Prostate gland (tissue), 2 donors: ENCODE measurements around the gene INHA.

Source experiments
- CTCF ChIP-seq, 4 experiments: fragments of 200-600 bp in 2 of 4; fragments of 450-650 bp in 2 of 4; sonication (generic) in 2 of 4; IDR thresholded peaks; 1 replicate in 3 of 4; 2 replicates in 1 of 4; pipeline ENCODE4 v1.5.1; 2016 to 2019; ENCODE audit warnings: antibody characterized with exemption in 4 of 4, mild to moderate bottlenecking in 2 of 4, moderate library complexity in 2 of 4
- POLR2A ChIP-seq: fragments of 450-650 bp; IDR thresholded peaks from one replicate; pipeline ENCODE4 v1.6.1; 2016; ENCODE audit warnings: antibody characterized with exemption, mild to moderate bottlenecking

DNA sequence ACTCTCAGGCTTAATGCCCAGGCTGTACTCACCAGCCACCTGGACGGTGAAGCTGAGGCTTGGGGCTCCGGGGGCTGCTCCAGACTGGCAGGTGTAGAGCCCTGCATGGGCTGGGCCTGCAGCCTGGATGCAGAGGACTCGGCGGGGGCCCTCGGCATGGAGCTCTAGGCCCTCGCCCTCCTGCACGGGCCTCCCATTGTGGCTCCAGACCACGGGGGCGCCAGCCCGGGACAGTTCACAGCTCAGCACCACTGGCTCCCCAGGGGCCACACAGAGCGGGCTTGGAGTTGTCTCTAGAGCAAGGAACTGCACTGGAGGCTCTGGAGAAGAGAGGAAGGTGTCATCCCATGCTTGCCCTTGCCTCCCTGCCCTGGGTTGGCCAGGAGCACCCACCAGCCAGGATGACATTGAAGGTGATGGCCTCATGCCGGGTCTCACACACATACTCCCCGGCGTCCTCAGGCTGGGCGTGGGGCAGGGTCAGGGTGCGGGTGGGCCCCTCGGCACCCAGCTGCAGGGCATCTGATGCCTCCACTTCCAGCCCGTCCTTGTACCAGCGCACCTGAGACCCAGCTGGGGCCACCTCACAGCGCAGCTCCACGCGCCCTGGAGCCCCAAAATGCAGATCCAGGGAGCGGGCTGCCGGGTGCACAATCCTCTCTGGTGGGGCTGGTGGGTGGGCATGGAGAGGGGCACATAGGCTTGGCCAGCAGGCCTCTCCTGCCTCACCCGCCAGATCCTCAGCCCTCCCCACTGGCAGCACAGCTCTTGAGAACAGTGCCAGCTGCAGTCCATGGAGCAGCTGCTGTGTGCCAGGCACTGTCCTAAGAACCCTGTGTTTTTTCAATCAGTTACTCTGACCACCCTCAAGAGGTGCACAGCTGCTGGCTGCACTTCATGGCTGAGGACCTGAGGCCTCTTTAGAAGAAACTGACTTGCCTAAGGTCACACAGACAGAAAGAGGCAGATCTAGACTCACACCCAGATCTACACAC lies 14.0 kb upstream of the INHA start:
- no peak for TF ChIP-seq CTCF (IDR thresholded peaks at IDR 0.05)
- no peak for TF ChIP-seq POLR2A
